ENCODE data around the gene ARHGAP42.
"Not testable (repeated sequence)": the region's sequence is repeated elsewhere in the genome, so short reads cannot be mapped to it uniquely, and the experiment has no call there.

Gene ARHGAP42

GRCh38 chr11:100890789-100891188 is 203.7 kb downstream of the ARHGAP42 start:
- no peak for DNase-seq (ENCODE audit: low read depth)
- TF ChIP-seq CTCF (conservative IDR thresholded peaks at IDR 0.05; ENCODE audit: low read depth, low read length), result no peak
- no peak overlapping the region for H3K4me3 ChIP-seq (ENCODE audit: low read length)

GRCh38 chr11:100892886-100893285 is 205.8 kb downstream of the ARHGAP42 start:
- TF ChIP-seq CTCF (conservative IDR thresholded peaks at IDR 0.05; ENCODE audit: low read depth, low read length), result no peak

GRCh38 chr11:100895449-100895848 is 208.4 kb downstream of the ARHGAP42 start:
- no peak overlapping the region for H3K4me3 ChIP-seq (ENCODE audit: low read length)
- no peak for DNase-seq (ENCODE audit: low read depth)
- TF ChIP-seq CTCF (conservative IDR thresholded peaks at IDR 0.05; ENCODE audit: low read depth, low read length), result no peak

More at GRCh38 chr11:100892886-100893285, 205.8 kb downstream of the ARHGAP42 start:
- no peak for DNase-seq (ENCODE audit: low read depth)
- no peak overlapping the region for H3K4me3 ChIP-seq (ENCODE audit: low read length)

- H3K4me3 ChIP-seq (ENCODE audit: low read length); DNase-seq (ENCODE audit: low read depth): not testable (repeated sequence)
These were observed 208.9 kb downstream of the ARHGAP42 start for GRCh38 chr11:100895976-100896375.

GRCh38 chr11:100901471-100901870 is 214.4 kb downstream of the ARHGAP42 start:
- H3K4me3 ChIP-seq (ENCODE audit: low read length); DNase-seq (ENCODE audit: low read depth): not testable (repeated sequence)

- TF ChIP-seq CTCF (conservative IDR thresholded peaks at IDR 0.05; ENCODE audit: low read depth, low read length), result no peak
- DNase-seq (ENCODE audit: low read depth), result no peak
- H3K4me3 ChIP-seq (ENCODE audit: low read length), result no peak overlapping the region
These were observed 215.5 kb downstream of the ARHGAP42 start for GRCh38 chr11:100902454-100903141.

- no peak for TF ChIP-seq CTCF (conservative IDR thresholded peaks at IDR 0.05; ENCODE audit: low read depth, low read length)
- no peak for DNase-seq (ENCODE audit: low read depth)
- no peak overlapping the region for H3K4me3 ChIP-seq (ENCODE audit: low read length)
These were observed 216.2 kb downstream of the ARHGAP42 start for GRCh38 chr11:100903284-100903683.

- no peak for DNase-seq (ENCODE audit: low read depth)
- no peak for TF ChIP-seq CTCF (conservative IDR thresholded peaks at IDR 0.05; ENCODE audit: low read depth, low read length)
- H3K4me3 ChIP-seq (ENCODE audit: low read length), result no peak overlapping the region
These were observed 218.6 kb downstream of the ARHGAP42 start for GRCh38 chr11:100905684-100906083.

Measured in retinal pigment epithelial cell (primary cell).